Subcutaneous adipose tissue (tissue), 4 donors: ENCODE measurements around the gene GSK3A. TPM values are rescaled to one million over a fixed set of nuclear protein-coding genes. Genes with fewer than 3 reads are reported as not detected.

Experiments
- CTCF ChIP-seq: fragments of 450-650 bp; IDR thresholded peaks from one replicate; pipeline ENCODE4 v1.5.1; 2016; ENCODE audit warnings: low read depth, mild to moderate bottlenecking, control low read depth, antibody characterized with exemption, moderate library complexity
- total RNA-seq, 4 donors: library from RNA; depleted of rRNA; stranded (reverse); fragments of >200 nt; gene quantifications; one replicate each; pipeline ENCODE4 v1.1.0, GENCODE V29; 2016

The GSK3A gene
- total RNA-seq, 4 donors from 2014 or later = 16.0 to 22.0 (median 17.1) TPM

DNA sequence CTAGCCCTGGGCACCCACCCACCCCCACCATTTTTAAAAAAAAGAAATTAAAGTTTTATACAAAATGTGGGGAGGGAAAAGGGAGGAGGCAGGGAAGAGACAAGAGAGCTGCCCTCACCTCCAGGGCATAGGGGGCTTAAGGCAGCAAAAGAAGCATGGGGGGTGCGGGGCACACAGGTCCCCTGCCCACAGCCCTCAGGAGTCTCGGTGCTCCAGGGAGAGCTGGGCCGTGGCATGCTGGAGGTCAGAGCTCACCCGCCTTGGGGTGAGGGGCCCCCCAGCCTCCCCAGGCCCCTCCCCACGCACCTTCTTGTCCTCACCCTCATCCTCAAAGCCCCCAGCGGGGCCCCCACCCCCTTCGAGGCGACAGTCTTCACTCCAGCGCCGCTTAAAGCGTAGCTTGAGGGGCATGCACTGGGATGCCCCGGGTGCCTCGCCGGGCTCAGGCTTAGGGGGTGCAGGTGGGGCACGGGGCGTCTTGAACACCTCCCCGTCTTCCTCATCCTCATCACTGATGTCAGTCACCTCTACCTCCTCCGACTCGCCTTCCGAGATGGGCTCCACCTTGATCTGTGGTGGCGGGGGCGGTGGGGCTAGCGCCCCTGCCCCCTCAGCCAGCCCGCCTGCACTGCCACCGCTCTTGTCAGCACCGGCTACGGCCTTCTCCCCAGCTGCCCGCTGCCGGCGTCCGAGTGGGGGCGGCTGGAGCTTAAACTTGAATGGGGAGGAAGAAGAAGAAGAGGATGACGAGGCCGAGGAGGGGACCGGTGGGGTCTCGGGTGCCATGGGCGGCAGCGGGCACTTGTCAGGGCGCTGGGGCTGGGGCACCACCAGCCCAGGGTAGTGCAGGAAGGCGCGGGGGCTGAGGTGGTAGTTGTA lies 6.1 kb upstream of the GSK3A start:
- no peak for TF ChIP-seq CTCF

GRCh38 chr19:42247640-42248199 lies 5.3 kb upstream of the GSK3A start:
- no peak for TF ChIP-seq CTCF

DNA sequence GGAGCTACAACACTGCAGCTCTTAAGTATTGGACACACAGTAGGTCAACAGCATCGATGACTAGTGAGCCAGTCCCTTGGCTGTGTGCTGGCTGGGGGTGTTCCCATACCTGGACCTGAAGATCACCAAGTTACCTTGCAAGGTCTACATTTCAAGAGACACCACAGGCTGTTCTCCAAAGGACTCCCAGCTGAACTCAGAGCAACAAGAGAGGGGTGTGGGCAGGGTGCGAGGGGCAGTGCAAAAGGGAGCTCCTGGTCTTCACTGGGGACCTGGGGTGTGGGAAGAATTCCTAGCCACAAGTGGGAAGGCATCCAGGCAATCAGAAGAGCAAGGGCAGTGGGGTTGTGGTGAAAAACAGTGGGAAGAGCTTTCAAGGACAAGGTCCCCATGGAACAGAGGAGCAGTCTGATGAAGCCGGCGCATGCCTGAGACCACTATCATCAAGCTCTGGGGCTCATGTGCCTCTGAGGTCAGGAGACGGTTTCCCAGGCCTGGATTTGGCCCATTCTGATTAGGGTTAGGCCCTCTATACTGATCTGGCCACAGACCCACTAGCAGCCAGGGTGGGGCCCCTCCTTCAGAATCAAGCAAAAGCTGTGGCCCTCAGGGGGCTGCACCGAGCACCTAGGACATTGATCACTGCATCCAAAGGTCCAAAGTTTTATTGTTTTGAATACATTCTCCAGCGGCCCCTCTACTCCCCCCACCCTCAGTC lies 4.7 kb upstream of the GSK3A start:
- TF ChIP-seq CTCF = no peak

- no peak for TF ChIP-seq CTCF
Observed at GRCh38 chr19:42246143-42246921, 3.9 kb upstream of the GSK3A start.

- no peak for TF ChIP-seq CTCF
Observed at GRCh38 chr19:42245231-42245630, 2.8 kb upstream of the GSK3A start.

GRCh38 chr19:42244347-42245220 lies 2.2 kb upstream of the GSK3A start:
- TF ChIP-seq CTCF = no peak
